Measurements from ENCODE around the gene MIER3. TPM values are rescaled to one million over a fixed set of nuclear protein-coding genes. Genes with fewer than 3 reads are reported as not detected.
A peak's percentile ranks its signal among the peaks of the same experiment; 100 is the strongest.
"Not testable (repeated sequence)": the region's sequence is repeated elsewhere in the genome, so short reads cannot be mapped to it uniquely, and the experiment has no call there.

MIER3 gene
- polyA plus RNA-seq, 1 donor: 27.3 TPM

DNA sequence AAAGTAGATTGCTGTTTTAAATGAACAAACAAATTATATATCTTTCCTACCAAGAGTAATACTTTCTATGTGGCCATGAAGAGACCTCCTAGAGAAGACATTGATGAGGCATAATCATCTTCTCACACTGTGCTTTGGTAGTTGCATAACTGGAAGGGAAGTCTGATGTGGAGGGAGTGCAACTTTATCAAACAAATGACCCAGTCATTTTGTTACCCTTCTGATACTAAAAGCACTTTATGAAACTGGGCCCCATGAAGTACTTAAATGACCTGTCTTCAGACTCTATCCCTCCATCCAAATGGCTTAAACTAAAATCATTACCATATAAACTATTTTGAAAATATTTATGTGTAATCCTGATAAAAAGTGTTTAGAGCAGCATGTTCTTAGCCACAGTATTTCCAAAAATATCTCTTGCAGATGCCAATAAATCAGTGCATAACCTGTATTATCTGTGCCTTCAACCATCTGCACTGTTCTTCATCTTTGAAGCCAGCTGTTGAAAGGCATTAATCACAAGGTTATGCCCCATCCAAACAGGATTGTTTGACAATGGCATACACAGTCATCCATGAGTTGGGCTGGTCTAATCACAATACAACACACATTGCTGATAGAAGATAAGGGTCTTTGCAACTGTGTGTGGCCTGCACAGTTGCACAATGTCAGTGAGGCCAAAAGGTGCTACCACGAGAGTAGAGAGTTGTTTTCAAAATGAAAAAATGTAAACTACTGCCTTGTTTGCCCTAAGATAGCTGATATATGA is 31.9 kb upstream of the MIER3 start:
- H3K27me3 ChIP-seq (ENCODE audit: control insufficient read depth, insufficient read depth, low read length): no peaks in the 10 kb centered on the region
- H3K9me3 ChIP-seq (ENCODE audit: control insufficient read depth, low read depth, low read length): no peaks in the 10 kb centered on the region
- H3K36me3 ChIP-seq (ENCODE audit: control insufficient read depth, insufficient read depth, low read length): no peaks in the 10 kb centered on the region
- H3K4me1 ChIP-seq (ENCODE audit: control insufficient read depth, insufficient read depth, low read length): peaks cover 3% of the 10 kb centered on the region
- H3K27ac ChIP-seq (ENCODE audit: low read length): no peak overlapping the region
- no CpG with 5 or more reads among the region's 1 CpG for WGBS (ENCODE audit: insufficient coverage, low lambda C conversion rate)
- no peak overlapping the region for H3K4me3 ChIP-seq (ENCODE audit: low read length)
- DNase-seq: peak in 1 of 2 donors; percentile 27

DNA sequence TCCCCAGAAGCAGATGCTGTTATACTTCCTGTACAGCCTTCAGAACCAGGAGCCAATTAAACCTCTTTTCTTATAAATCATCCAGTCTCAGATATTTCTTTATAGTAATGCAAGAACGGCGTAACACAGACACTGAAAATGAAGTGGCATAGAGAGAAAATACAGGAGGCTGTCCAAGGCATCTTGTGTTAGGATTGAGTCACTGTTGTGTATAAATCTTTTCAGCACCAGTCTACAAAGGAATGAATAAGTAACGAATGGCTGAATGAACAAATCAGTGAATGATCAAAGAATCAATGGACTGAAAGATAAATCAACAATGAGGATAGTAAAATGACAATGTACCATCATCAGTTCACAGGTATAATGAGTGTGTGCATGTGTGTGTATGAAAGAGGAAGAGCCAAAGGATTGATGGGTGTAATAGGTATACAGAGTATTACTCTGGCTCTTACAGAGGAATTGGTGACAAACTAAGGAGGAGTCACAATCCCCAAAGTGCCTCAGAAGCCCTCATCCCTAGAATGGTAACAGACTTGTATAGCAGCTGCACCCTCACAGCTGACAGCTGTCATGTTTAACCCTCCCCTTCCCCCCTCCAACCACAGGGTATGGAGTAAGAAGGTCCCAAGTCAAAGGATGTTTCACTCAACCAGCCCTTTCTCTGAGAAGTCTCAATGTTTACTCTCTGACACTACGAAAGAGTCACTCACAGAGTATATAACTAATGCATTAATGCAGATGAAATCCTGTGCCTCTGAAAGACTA is 29.8 kb upstream of the MIER3 start:
- 94% methylated on average over 2 of the region's 4 CpGs for WGBS (ENCODE audit: insufficient coverage, low lambda C conversion rate)
- Histone ChIP-seq H3K36me3 (ENCODE audit: control insufficient read depth, insufficient read depth, low read length) (no peaks in the 10 kb centered on the region), H3K27ac (ENCODE audit: low read length) (no peak overlapping the region), H3K4me1 (ENCODE audit: control insufficient read depth, insufficient read depth, low read length) (peaks cover 9% of the 10 kb centered on the region), H3K4me3 (ENCODE audit: low read length) (no peak overlapping the region), H3K9me3 (ENCODE audit: control insufficient read depth, low read depth, low read length) (no peaks in the 10 kb centered on the region), H3K27me3 (ENCODE audit: control insufficient read depth, insufficient read depth, low read length) (no peaks in the 10 kb centered on the region)
- DNase-seq: no peak

DNA sequence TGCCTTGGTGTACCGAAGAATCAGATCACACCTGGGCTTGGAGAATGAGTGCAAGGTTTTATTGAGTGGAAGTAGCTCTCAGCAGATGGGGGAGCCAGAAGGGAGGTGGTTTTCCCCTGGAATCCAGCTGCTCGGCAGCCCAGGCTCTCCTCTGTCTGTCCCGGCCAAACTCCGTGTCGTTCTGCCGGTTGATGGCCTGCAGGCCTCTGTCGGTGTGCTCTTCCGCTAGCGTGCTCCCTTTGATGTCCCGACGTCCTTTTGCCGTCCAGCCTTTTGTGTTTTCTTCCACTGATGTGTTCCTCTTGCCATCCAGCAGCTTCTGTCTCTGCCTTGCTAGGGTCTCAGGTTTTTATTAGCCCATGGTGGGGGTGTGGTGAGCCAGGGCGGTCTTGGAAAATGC is 28.0 kb upstream of the MIER3 start:
- DNase-seq: no peak
- Histone ChIP-seq H3K4me1 (ENCODE audit: control insufficient read depth, insufficient read depth, low read length) (peaks cover 9% of the 10 kb centered on the region), H3K36me3 (ENCODE audit: control insufficient read depth, insufficient read depth, low read length) (no peaks in the 10 kb centered on the region), H3K27me3 (ENCODE audit: control insufficient read depth, insufficient read depth, low read length) (no peaks in the 10 kb centered on the region), H3K9me3 (ENCODE audit: control insufficient read depth, low read depth, low read length) (no peaks in the 10 kb centered on the region), H3K4me3 (ENCODE audit: low read length) (no peak overlapping the region), H3K27ac (ENCODE audit: low read length) (no peak overlapping the region)
- WGBS (ENCODE audit: insufficient coverage, low lambda C conversion rate): no CpG with 5 or more reads among the region's 13 CpGs

DNA sequence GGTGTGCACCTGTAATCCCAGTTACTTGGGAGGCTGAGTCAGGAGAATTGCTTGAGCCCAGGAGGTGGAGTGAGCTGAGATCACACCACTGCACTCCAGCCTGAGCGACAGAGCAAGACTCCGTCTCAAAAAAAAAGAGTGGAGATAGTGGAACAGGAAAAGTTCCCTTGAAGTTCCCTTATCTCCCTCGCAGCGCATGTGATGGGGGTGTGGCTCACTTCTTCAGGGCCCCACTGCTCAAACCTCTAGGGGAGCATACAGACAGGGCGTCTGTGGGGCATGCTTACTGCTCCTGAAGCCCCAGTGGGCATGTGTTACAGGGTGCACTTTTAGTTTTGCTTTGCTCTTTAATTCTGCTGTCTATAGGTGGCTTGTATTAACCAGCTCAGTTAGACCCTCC is 27.6 kb upstream of the MIER3 start:
- not testable (repeated sequence) for H3K4me1 ChIP-seq (ENCODE audit: control insufficient read depth, insufficient read depth, low read length); H3K9me3 ChIP-seq (ENCODE audit: control insufficient read depth, low read depth, low read length); H3K27ac ChIP-seq (ENCODE audit: low read length); H3K27me3 ChIP-seq (ENCODE audit: control insufficient read depth, insufficient read depth, low read length); H3K36me3 ChIP-seq (ENCODE audit: control insufficient read depth, insufficient read depth, low read length); H3K4me3 ChIP-seq (ENCODE audit: low read length)
- DNase-seq: peak in 1 of 2 donors; percentile 51
- no CpG with 5 or more reads among the region's 5 CpGs for WGBS (ENCODE audit: insufficient coverage, low lambda C conversion rate)

DNA sequence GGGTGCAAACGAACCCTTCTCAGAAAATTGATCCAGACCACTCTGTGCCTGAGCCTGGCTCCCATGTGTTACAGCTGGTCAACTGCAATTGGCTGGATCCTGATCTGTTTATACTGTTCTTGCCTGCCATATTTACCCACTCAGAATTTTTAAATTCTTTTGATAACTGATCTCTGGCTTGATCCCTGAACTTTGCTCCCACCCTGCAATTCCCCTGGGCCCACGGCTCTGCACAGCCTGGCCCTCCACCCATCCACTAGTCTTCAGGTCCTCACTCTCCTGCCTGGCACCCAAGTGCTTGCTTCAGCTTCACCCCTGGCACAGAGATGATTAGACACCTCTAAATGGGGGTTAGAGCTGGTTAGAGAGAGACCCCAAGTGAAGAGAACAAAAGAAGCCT is 25.9 kb upstream of the MIER3 start:
- Histone ChIP-seq H3K4me3 (ENCODE audit: low read length) (no peak overlapping the region), H3K9me3 (ENCODE audit: control insufficient read depth, low read depth, low read length) (no peaks in the 10 kb centered on the region), H3K4me1 (ENCODE audit: control insufficient read depth, insufficient read depth, low read length) (peaks cover 9% of the 10 kb centered on the region), H3K36me3 (ENCODE audit: control insufficient read depth, insufficient read depth, low read length) (no peaks in the 10 kb centered on the region), H3K27me3 (ENCODE audit: control insufficient read depth, insufficient read depth, low read length) (no peaks in the 10 kb centered on the region), H3K27ac (ENCODE audit: low read length) (no peak overlapping the region)
- WGBS (ENCODE audit: insufficient coverage, low lambda C conversion rate): no CpG with 5 or more reads among the region's 2 CpGs
- DNase-seq: no peak

DNA sequence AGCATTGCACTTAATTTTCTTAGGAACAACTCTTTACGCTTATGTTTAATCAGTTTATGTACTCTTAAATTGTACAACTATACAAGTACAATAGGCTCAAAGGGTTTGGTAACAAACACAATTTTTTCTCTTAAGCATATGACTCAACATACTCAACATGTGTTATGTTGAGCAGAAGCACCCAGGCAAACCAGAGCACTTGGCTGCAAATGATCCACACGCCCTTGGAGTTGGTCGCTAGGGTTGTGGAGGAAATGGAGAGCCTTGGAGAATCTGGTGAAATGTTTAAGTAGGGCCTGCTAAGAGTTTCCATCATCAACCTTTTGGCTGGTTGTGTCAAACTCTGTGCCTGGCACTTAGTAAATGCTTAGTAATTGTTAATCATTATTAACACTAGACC is 25.1 kb upstream of the MIER3 start:
- peaks cover 12% of the 10 kb centered on the region for H3K4me1 ChIP-seq (ENCODE audit: control insufficient read depth, insufficient read depth, low read length)
- H3K27ac ChIP-seq (ENCODE audit: low read length): no peak overlapping the region
- H3K9me3 ChIP-seq (ENCODE audit: control insufficient read depth, low read depth, low read length): no peaks in the 10 kb centered on the region
- no peak for DNase-seq
- H3K36me3 ChIP-seq (ENCODE audit: control insufficient read depth, insufficient read depth, low read length): no peaks in the 10 kb centered on the region
- H3K4me3 ChIP-seq (ENCODE audit: low read length): no peak overlapping the region
- WGBS (ENCODE audit: insufficient coverage, low lambda C conversion rate): 100% methylated on average over 1 of the region's 3 CpGs
- no peaks in the 10 kb centered on the region for H3K27me3 ChIP-seq (ENCODE audit: control insufficient read depth, insufficient read depth, low read length)

DNA sequence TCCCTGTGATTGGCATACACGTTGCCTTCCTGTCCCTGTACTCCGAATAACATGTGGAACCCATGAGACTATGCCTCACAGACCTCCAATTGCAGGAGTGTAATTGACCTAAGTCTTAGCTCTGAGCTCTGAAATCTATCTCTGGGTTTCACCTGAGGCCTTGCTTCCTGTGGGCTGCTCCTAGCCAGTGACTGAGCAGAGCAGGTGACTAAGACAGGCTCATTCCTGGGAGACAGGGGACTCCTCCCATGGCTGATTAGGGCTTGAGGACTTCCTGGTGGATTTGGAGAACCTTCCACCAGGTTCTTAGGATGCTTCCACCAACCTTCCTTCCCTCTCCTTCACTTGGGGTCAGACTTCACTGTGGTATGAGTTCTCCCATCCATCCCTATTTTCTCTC is 22.3 kb upstream of the MIER3 start:
- no CpG with 5 or more reads among the region's 2 CpGs for WGBS (ENCODE audit: insufficient coverage, low lambda C conversion rate)
- no peak for DNase-seq
- Histone ChIP-seq H3K4me1 (ENCODE audit: control insufficient read depth, insufficient read depth, low read length) (peaks cover 13% of the 10 kb centered on the region), H3K27me3 (ENCODE audit: control insufficient read depth, insufficient read depth, low read length) (no peaks in the 10 kb centered on the region), H3K4me3 (ENCODE audit: low read length) (no peak overlapping the region), H3K36me3 (ENCODE audit: control insufficient read depth, insufficient read depth, low read length) (no peaks in the 10 kb centered on the region), H3K9me3 (ENCODE audit: control insufficient read depth, low read depth, low read length) (no peaks in the 10 kb centered on the region), H3K27ac (ENCODE audit: low read length) (no peak overlapping the region)

DNA sequence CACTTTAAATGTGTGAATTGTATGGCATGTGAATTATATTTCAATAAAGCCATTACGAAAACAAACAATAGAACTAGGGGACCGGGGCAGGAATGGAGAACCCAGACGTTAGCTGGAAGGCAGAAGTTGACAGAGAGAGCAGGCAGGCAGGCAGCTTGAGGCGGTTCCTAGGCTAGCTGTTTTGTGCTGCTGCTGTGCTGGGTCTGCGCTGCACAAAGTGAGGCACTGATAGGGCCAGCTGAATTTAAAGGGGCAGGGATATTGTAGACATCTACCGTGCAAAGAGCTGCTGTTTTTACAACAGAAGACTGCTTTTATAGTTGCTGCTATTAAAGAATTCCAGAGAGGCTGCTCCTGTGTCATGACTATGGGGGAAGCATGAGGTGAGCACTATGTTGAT is 21.6 kb upstream of the MIER3 start:
- no peaks in the 10 kb centered on the region for H3K36me3 ChIP-seq (ENCODE audit: control insufficient read depth, insufficient read depth, low read length)
- no peak overlapping the region for H3K4me3 ChIP-seq (ENCODE audit: low read length)
- H3K4me1 ChIP-seq (ENCODE audit: control insufficient read depth, insufficient read depth, low read length): peaks cover 13% of the 10 kb centered on the region
- no peak for DNase-seq
- no CpG with 5 or more reads among the region's 6 CpGs for WGBS (ENCODE audit: insufficient coverage, low lambda C conversion rate)
- no peaks in the 10 kb centered on the region for H3K9me3 ChIP-seq (ENCODE audit: control insufficient read depth, low read depth, low read length)
- H3K27ac ChIP-seq (ENCODE audit: low read length): no peak overlapping the region
- H3K27me3 ChIP-seq (ENCODE audit: control insufficient read depth, insufficient read depth, low read length): no peaks in the 10 kb centered on the region

DNA sequence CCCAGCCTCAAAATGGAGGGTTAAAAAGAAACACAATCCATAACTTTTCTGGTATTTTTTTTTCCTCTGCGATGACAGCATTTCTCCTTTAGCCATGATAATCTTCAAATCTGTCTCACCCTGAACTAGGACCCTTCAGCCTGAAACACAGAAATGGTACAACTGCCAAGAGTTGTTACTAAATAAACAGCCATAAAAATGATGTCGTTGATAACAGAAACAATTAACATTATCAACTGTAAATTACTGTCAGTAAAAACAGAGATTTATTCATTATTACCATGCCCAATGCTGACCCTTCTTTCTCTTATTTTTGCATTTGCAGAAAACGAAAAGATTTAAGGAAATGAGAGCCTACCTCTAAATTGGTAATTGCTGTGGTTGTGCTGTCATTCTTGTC is 19.4 kb upstream of the MIER3 start:
- H3K4me1 ChIP-seq (ENCODE audit: control insufficient read depth, insufficient read depth, low read length): peaks cover 7% of the 10 kb centered on the region
- no peak overlapping the region for H3K4me3 ChIP-seq (ENCODE audit: low read length)
- DNase-seq: no peak
- no peak overlapping the region for H3K27ac ChIP-seq (ENCODE audit: low read length)
- 42% methylated on average over 2 of the region's 3 CpGs for WGBS (ENCODE audit: insufficient coverage, low lambda C conversion rate)
- H3K27me3 ChIP-seq (ENCODE audit: control insufficient read depth, insufficient read depth, low read length): no peaks in the 10 kb centered on the region
- H3K9me3 ChIP-seq (ENCODE audit: control insufficient read depth, low read depth, low read length): no peaks in the 10 kb centered on the region
- H3K36me3 ChIP-seq (ENCODE audit: control insufficient read depth, insufficient read depth, low read length): no peaks in the 10 kb centered on the region

DNA sequence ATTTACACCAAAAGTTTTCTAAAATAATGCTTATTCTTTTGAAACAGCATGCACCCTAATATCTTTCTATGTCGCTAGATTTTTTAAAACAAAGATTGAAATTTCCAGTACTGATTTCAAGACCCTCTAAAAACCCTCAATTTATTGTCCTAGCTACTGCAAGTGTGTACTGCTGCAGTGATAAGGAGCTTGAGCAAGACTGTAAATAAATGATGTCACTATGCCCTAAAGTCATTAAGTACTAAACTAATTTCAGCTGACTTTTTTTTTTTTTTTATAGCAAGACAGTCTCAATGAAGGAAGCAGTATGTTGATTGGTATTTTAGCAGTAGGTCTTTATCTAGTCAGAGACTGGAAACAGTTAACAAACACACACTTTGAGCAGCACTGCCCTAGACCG is 12.2 kb upstream of the MIER3 start:
- no CpG with 5 or more reads among the region's 2 CpGs for WGBS (ENCODE audit: insufficient coverage, low lambda C conversion rate)
- no peak overlapping the region for H3K4me3 ChIP-seq (ENCODE audit: low read length)
- H3K36me3 ChIP-seq (ENCODE audit: control insufficient read depth, insufficient read depth, low read length): no peaks in the 10 kb centered on the region
- no peak overlapping the region for H3K27ac ChIP-seq (ENCODE audit: low read length)
- peak; percentile 56 to 81 for DNase-seq
- H3K9me3 ChIP-seq (ENCODE audit: control insufficient read depth, low read depth, low read length): no peaks in the 10 kb centered on the region
- H3K4me1 ChIP-seq (ENCODE audit: control insufficient read depth, insufficient read depth, low read length): peaks cover 21% of the 10 kb centered on the region
- H3K27me3 ChIP-seq (ENCODE audit: control insufficient read depth, insufficient read depth, low read length): no peaks in the 10 kb centered on the region
